Measurements from ENCODE around the gene TMEM150C. TPM values are rescaled to one million over a fixed set of nuclear protein-coding genes. Genes with fewer than 3 reads are reported as not detected.
"Not testable (repeated sequence)": the region's sequence is repeated elsewhere in the genome, so short reads cannot be mapped to it uniquely, and the experiment has no call there.

Gene TMEM150C
- total RNA-seq, 1 donor from 2014 or later: 19.1 TPM

DNA sequence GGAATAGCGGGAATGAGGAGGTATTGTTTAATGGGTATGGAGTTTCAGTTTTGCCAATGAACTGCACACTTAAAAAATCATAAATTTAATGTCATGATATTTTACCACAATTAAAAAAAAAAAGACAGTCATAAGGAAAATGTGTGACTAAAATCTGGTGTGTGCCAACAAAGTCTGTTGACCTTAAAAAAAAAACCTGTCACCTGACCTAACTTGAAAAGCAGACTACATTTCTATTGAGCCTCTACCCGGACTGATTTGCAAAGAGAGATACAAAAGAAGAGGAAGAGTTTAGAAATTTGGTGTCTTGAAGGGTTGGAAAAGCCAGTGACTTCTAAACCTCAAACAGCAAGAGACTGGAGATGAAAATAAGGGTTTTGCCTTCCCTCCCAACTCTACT is 48.4 kb downstream of the TMEM150C start:
- DNase-seq: no peak

DNA sequence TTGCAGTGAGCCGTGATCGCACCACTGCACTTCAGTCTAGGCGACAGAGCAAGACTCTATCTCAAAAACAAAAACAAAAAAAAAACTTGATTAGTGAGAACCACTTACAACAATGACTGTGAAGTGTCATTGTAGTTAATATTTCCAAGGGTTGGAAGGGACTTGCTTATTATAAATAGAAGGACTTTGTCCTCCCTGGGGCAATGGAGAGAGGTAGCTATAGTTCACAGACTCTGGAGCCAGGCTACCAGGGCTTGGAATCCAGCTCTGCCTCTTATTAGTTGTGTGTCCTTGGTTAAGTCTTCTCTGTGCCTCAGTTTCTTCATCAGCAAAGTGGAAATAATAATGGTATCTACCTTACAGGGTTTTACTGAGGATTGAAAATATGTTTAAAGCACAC is 51.6 kb downstream of the TMEM150C start:
- DNase-seq: no peak

DNA sequence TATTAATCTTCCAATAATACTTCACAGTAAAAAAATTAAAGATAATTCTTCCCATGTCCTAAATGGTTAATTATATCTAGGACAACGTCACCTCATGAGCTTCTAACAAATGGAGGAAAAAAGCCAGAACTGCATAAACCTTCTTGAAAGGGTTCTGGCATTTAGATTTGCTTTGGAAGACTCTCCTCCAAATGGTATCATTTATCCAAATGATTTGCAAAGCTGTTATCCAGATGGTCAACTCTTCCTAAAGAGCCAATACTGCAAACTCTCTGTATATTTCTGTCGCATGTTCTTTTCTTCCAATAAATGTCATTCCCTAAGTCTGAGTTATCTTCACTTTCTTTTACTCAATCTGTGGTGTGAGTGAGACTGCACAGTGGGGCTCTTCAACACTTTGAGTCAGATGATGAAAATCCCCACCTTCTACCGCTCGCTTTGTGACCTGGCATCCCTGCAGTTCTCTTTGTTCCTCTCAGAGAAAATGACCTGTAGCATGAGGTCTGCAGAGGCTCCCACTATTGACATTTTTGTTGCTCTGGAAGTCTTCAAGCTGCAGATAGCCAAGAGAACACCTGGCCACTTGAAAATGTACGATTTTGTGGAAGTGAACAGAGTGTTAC is 52.9 kb downstream of the TMEM150C start:
- no peak for DNase-seq

DNA sequence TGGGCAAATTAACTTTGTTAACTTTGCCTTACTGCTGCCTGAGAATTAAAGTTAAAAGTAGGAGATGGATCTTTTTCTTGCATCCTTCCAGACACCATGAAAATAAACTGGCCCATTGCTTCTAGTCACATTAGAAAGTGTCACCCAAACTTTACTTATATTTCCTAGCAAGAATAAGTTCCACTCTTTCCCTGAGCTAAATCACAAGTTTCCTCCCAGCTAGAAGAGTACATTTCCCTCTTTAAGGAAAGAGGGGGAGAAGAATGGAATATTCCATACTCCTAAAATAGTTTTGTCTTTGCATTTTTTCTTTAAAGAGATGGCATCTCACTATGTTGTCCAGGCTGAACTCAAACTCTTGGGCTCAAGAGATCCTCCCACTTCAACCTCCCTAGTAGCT is 53.8 kb downstream of the TMEM150C start:
- no peak for DNase-seq

DNA sequence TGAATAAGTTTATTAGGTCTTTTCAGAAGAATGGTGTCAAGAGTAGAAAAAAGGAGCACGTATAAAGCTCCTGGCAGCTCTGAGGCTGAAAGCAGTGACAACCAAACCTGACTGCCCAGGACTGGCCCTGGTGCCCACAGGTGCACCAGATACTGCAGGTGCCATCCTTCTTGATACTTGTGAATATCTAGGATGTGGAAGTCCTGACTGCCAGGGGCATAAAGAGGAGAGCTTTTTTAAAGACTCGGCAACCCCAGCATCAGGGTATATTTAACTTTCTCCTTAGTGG is 60.7 kb downstream of the TMEM150C start:
- no peak for DNase-seq

DNA sequence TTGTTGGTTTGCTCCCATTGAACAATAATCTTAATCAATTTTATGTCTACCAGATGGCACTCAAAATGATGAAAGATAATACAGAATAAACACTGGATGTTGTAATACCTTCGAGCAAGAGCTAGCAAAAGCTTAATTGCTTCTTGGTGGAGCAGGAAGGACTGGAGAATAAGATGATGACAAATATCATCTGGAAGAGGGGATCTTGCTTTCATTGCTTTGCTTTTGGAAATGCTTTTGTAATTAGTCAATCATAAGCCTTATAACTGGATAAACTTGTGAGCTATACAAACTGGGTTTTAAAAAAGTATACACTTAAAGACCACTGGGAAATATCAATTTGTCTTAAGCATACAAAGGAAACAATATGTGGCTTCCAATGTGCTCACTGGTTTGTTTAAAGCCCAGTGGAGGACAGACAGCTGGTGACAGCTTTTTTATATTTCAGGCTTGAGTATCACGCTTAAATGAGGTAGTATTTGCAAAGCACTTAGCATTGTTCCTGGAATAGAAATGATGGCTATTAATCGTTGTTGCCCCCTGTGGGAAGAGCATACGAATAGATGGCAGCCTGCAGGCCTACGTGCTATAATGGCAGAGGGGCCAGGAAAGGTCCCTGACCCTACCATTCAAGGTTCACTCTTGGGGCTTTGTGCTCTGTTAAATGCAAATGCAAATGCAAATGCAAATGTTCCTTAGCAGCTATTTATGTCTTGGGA is 61.2 kb downstream of the TMEM150C start:
- DNase-seq: no peak

DNA sequence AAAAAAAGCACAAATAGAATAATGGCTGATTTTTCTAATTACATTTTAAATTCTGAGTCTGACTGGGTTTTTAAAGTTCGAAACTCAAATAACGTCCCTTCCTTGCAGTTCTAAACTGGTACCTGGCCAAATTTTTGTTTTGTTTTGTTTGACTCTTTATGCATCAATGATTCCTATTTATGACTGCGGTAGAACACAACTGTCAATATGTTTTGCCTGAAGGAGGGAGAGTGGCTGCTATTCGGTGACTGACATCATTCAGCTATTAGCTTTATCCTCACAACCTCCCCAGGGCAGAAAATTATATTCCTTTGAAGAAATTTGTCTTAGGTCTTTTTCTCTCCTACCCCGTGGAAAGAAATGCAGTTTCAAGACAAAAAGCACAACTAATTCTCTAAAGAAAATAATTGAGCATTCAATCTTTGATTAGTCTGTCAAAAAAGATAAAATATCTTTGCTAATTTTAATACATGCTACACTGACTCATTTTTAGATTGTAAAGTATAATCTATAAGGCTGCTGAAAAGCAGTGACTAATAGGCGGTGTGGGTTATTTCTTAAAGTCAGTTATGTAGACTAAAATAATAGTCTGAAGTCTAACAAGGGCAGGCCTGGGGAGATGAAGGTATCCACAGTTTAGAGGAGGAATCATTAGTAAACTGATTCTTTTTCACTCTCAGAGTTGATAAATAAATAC is 61.9 kb downstream of the TMEM150C start:
- DNase-seq: no peak

DNA sequence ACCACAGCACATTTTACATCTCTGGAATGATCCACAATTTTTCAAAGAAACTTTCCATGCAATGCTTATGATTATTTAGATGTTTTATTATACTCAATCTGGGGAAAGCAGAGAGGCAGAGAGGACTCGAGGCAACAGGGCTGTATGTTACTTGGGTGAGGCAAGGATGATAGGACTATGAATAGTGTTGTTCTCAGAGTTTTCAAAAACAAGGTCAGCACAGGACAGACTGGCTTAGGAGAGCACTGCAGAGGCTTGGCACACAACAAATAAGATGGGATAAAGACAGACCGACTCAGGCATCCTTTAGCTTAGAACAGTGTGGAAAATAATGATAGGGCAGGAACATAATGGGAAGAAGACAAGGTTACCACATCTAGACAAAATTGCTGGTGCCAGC is 65.4 kb downstream of the TMEM150C start:
- no peak for DNase-seq

DNA sequence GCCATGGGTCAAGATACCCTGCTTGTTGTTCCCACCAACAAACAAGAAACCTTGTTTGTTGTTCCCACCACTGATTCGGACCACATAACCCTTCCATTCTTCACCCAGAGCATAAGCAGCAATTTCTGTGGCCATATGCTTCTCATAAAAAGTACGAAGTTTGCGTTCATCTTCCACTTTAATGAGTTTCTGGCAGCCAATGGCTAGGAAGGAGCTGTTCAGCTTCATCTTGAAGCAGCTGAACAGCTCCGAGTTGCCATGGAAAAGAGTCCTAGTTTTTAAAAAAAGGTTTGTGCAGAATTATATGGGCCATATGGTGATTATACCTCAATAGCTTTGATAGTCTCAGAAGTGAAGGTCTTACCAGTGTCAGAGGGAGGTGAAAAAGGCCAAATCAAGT is 66.1 kb downstream of the TMEM150C start:
- DNase-seq: no peak

DNA sequence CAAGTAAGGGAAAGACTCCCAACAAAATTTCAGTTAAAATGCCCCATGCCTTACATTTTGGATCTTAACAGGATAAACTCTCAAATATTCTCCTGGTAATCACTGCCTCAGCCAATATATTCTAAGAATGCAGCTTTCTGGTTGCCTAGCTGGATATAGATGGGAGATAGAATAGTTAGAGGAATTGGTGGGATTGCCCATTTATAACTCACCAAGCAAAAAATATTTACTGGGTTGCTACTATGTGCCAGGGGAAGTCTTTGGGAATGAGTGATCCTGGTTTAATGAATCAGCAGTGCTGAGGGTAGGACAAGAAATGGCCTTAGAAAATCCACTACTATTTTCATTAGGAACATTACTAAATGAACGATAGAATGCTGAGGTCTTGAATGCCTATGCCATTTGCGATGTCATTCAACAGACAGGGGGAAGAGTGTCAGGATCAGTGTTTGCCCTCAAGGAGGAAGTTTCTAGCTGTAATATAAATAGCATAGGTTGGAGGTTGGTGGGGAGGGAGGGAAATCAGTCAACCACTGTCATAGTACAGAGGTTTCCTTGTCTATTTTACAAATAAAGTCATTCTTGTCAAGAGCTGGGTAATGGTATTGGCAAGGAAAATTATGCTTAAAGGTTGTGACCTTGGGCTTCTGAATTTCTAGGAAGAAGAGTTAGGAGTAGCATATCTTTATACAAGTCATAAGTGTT is 67.9 kb downstream of the TMEM150C start:
- DNase-seq: no peak

DNA sequence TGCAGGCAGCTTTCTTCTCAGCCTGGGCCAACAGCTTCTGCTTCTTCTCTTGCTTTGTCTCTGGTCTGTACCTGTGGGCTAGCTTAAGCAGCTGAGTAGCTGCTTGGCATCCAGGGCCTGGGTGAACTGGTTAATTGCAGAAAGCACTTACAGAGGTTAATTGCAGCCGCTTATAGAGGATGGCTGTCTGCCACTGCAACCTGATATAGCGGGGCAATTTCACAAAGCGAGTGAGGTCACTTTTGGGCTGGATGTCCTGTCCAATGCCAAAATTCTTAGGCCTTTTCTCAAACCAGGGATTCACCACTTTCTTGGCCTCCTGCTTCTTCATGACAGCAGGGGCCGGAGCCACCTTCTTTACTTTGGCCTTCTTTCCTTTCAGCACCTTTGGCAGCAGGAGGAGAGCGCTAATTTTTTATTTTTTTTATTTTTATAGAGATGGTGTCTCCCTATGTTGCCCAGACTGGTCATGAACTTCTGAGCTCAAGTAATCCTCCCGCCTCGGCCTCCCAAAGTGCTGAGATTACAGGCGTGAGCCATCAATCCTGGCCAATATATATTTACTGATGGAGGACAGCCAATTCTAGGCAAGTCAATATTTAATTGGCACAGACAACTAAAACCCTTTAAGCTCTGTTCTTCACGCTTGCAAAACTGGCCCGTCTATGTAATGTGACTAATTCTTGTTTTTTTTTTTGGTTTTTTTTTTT is 70.4 kb downstream of the TMEM150C start:
- DNase-seq: no peak

DNA sequence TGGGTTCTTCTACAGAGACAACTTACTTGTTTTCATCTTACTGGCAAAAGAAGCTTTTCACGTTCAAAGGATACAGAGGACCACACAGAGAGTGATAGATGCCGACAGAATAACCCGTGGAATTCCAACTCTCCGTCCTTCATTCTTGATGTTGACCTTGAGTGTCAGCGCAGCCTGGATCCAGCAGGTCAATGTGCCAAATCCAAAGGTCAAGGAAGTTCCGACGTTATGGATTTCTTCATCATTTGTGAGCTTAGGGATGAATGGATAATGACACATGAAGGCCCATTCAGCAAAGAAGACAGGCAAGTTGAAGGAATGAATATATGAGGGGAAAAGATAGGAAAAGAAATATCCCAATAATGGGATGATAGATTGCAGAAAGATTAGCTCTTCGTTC is 71.8 kb downstream of the TMEM150C start:
- no peak for DNase-seq

DNA sequence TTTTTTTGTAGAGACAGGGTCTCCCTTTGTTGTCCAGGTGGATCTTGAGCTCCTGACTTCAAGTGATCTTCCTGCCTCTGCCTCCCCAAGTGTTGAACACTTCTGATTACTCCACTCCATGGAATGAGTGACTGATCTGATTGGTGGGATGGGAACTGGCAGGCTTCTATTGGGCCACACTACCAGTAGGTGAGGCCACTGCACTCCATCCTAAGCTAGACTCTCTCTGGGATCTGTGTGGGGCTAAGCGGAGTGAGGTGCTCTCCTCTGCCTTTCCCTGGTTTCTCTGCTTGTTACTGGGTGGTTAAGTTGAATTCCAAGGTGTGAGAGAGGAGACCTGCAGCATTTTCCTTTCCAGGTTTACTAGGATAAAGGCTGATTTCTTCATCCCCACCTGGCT is 72.7 kb downstream of the TMEM150C start:
- DNase-seq: no peak

DNA sequence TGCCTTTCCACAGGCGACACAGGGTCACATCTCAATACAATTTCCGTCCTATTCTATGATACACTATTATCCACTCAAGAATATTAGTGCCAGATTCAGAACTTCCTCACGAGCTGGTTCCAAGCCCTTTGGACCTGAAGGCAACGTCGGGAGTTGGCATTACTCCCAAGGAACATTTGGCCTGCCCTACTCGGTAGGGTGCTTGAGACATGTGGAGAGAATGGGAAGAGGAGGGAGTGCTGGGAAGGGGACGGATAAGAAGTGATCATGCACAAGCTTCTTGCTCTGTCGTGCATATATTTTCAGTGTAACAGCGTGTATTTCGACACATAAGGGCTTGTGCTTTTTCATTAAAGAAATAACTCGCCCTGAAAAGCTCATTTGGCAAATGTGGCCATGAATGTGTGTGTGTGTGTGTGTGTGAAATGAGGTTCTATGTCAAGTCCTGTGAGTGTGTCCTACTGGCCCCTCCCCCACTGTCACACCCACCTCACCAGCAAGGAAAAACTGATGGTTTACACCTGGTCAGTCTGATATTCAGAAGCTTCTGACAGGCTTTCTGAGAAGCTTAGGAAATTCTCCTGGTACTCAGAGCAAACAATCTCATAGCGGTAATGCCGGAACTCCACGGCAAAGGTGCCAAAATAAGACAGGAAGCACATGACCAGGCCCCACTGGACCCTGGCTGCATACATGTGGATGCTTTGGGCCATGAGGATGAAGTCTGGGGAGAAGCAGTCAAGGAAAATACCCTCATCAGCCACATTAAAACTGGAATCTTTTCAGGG is 76.6 kb downstream of the TMEM150C start:
- DNase-seq: no peak

DNA sequence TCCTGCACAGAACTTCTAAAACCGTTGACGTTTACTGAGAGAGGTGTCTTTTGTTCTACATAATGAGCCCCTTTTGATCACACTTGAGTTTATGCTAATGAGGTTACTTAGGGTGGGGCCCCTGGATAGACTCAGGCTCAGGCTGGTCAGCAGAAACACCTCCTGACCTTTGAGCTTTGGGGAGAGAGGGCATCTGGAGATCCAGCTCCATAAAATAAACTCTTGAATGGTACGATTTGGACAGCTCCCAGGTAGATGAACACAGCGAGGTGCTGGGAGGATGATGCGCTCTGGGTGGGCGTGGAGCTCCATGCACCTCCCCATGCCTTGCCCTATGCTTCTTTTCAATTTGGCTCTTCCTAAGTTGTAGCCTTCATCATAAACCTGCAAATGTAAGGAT is 79.4 kb downstream of the TMEM150C start:
- DNase-seq: no peak

DNA sequence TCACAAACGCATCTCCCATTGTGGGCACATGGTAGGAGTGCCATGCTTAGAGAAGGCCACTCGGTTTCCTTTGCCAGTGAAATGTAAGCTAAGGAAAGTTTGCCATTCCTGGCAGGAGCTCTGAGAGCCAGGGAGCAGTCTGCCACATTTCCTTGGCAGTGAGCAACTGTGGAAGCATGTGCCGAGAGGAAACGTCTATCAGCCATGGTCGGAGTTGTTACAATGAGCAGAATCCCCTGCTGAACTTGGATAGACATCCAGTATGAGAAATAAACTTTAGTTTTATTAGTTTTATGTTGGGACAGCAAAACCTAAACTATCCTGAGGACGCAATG is 80.3 kb downstream of the TMEM150C start:
- no peak for DNase-seq

DNA sequence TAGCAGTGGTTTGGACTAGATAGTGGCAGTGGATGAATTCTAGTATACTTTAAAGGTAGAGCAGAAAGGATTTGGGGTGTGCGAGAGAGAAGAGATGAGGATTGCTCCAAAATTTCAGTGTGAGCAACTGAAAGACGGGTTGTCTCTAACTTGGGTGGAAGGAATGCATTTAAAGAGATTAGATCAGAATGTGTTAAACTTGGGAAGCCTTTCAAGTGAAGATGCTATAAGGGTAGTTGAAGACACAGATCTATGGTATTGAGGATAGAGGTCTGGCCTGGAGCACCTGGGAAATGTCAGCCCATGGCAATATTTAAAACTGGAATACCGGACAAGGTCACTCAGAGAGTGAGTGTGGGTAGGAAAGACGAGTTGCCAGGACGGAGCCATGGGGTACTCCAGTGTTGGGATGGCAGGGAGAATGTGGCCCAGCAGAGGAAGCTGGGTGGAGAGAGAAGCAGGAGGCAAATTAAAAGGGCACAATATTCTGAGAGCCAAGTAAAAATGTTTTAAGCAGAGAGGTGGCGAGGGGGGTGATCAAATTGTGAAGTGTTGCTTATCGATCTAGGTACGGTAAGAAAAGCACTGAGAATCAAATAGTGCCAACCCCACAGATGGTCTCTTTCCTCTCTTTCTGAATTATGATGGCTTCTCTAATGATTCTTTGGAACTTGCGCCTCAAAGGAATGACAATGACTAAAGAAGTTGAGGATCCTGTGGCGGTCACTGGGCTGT is 80.8 kb downstream of the TMEM150C start:
- DNase-seq: no peak

DNA sequence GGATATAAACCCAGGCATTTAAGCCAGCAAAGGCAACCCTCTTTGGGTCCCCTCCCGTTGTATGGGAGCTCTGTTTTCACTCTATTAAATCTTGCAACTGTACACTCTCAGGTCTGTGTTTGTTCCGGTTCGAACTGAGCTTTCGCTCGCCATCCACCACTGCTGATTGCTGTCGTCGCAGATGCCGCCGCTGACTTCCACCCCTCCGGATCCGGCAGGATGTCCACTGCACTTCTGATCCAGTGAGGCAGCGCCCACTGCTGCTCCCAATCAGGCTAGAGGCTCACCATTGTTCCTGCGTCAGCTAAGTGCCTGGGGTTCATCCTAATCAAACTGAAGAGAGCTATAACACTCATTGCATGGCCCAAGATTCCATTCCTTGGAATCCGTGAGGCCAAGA is 82.2 kb downstream of the TMEM150C start:
- DNase-seq: no peak

DNA sequence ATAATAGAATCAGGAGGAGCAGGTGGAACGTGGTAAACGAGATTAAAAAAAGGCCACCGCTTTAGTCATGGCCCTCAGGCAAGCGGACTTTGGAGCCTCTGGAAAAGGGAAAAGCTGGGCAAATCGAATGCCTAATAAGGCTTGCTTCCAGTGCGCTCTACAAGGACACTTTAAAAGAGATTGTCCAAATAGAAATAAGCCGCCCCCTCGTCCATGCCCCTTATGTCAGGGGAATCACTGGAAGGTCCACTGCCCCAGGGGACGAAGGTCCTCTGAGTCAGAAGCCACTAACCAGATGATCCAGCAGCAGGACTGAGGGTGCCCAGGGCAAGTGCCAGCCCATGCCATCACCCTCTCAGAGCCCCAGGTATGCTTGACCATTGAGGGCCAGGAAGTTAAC is 84.3 kb downstream of the TMEM150C start:
- DNase-seq: not testable (repeated sequence)

DNA sequence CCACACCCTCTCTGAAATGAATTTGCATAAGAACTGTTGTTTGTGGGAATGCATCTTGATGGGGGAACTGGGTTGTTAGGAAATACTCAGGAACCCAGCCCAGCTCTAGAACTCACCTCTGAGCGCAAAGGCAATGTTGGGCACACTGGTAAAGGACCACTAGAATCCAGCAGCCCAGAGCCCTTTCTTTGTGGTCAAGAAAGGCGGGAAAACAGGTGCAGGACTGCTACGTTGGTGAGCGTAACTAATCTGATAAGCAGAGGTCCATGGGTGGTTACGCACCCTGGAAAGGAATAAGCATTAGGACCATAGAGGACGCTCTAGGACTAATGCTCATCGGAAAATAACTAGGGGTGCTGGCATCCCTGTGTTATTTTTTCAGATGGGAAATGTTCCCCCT is 85.9 kb downstream of the TMEM150C start:
- DNase-seq: not testable (repeated sequence)

DNA sequence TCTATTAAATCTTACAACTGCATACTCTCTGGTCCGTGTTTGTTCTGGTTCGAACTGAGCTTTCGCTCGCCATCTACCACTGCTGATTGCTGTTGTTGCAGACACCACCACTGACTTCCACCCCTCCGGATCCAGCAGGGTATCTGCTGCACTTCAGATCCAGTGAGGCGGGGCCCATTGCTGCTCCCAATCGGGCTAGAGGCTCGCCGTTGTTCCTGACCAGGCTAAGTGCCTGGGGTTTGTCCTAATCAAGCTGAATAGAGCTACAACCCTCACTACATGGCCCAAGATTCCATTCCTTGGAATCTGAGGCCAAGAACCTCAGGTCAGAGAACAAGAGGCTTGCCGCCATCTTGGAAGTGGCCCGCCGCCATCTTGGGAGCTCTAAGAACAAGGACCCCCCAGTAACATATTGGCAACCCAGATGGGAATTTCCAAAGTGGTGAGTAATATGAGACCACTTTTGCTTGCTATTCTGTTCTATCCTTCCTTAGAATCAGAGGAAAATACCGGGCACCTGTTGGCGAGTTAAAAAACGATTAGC is 88.1 kb downstream of the TMEM150C start:
- no peak for DNase-seq
